Heart left ventricle (tissue), 16 donors: ENCODE results near the gene COL20A1. TPM values are rescaled to one million over a fixed set of nuclear protein-coding genes. Genes with fewer than 3 reads are reported as not detected.

Experiments
- ATAC-seq, 4 donors: fragments of 200-7000 bp; cut with Tn5 transposase; one replicate each; pipeline ENCODE4 v1.9.1; 2020 to 2022; ENCODE audit warnings: moderate library complexity in 4 of 4, mild to moderate bottlenecking in 3 of 4, moderate number of reproducible peaks in 1 of 4
- DNase-seq, 5 donors: peaks; one replicate each; pipeline ENCODE4 v3.0.0-alpha.2; 2020
- H3K27ac ChIP-seq, 12 donors: fragments of 200-600 bp; sonication (generic) in 4 of 12; one replicate each; pipeline versions ENCODE4 v1.5.0 to v1.8.0; 2016 to 2022; ENCODE audit warnings: mild to moderate bottlenecking in 2 of 12
- H3K27me3 ChIP-seq, 9 donors: fragments of 200-600 bp; sonication (generic) in 2 of 9; one replicate each; pipeline versions ENCODE4 v1.5.1 to v1.8.0; 2016 to 2022; ENCODE audit warnings: mild to moderate bottlenecking in 3 of 9
- H3K36me3 ChIP-seq, 9 donors: fragments of 200-600 bp; sonication (generic) in 2 of 9; one replicate each; pipeline versions ENCODE4 v1.5.0 to v1.8.0; 2018 to 2022; ENCODE audit warnings: mild to moderate bottlenecking in 2 of 9
- H3K4me1 ChIP-seq, 12 donors: fragments of 200-600 bp; sonication (generic) in 4 of 12; one replicate each; pipeline versions ENCODE4 v1.5.0 to v1.8.0; 2016 to 2022; ENCODE audit warnings: mild to moderate bottlenecking in 3 of 12
- H3K4me3 ChIP-seq, 12 donors: fragments of 200-600 bp; sonication (generic) in 4 of 12; one replicate each; pipeline versions ENCODE4 v1.5.0 to v1.8.0; 2017 to 2022; ENCODE audit warnings: mild to moderate bottlenecking in 9 of 12, moderate library complexity in 4 of 12
- H3K9me3 ChIP-seq, 12 donors: fragments of 200-600 bp; sonication (generic) in 4 of 12; one replicate each; pipeline versions ENCODE4 v1.5.0 to v1.8.0; 2016 to 2022; ENCODE audit warnings: mild to moderate bottlenecking in 1 of 12
- POLR2A ChIP-seq, 2 donors: fragments of 450-650 bp; IDR thresholded peaks; one replicate each; pipeline ENCODE4 v1.6.1; 2017; ENCODE audit warnings: antibody characterized with exemption in 2 of 2, mild to moderate bottlenecking in 2 of 2, moderate library complexity in 2 of 2
- WGBS, 4 donors: extraction: QIAGEN DNeasy Blood & Tissue Kit in 2 of 4; methylation state at CpG; one replicate each; pipeline versions ENCODE4 v1.1.5 to v1.1.7; 2013 to 2018; 5-methylcytosine and 5-hydroxymethylcytosine counted together
- intact Hi-C, 10 donors: fragments of 100-400 bp; cut with DNase I; formaldehyde crosslinking; loops; one replicate each; pipeline versions ENCODE4 v1.11.1 to v1.14.2; 2022
- polyA plus RNA-seq, 2 donors: library from polyadenylated mRNA; stranded (reverse); fragments of 200-250 nt; gene quantifications; one replicate each; pipeline ENCODE4 v1.2.3, GENCODE V29; 2013
- total RNA-seq, 9 donors: library from RNA; depleted of rRNA in 2 of 9; stranded (reverse); fragments of >200 nt in 2 of 9; fragmentation: NEBNext Ultra II Directional in 3 of 9; extraction: Animal tissue kit (Norgen Biotek cat#: 25700) in 3 of 9; gene quantifications; one replicate each; pipeline versions ENCODE4 v1.1.0 to v1.2.4, GENCODE V29; 2016 to 2023
- TF ChIP-seq, protein P1 (sequence below), 12 donors: fragments of 200-600 bp; sonication (generic) in 4 of 12; IDR thresholded peaks; one replicate each; pipeline versions ENCODE4 v1.5.0 to v1.8.0; 2018 to 2022; ENCODE audit warnings: antibody characterized with exemption in 12 of 12, mild to moderate bottlenecking in 5 of 12
- donor health status: ischemic (EF 13 %, LVEDD 7.1; RV severe dilation, severe dysfunction).
- donor health status: healthy with polysubstance abuse.
- donor health status: DM: no; HTN: yes; CAD: no.
- donor health status: DM: no; HTN: no; CAD: no.
- donor health status: ischemic (EF 25% LVEDD 6.9; RV normal size, moderate dysfunction).
- donor health status: ischemic (EF 25% LVEDD 5.7; RV mildly dilated, moderate dysfunction).
- donor health status: healthy.
- donor health status: DM: yes; HTN: yes; CAD: no.
- donor health status: ischemic (EF 35%, LVEDD 5.7; RV mildly dilated, moderate dysfunction).
- donor health status: nonischemic (EF 11% LVEDD 7.7; RV severe dilation, severe dysfunction).
- donor health status: DM: yes; HTN: yes; CAD: no.
- donor health status: PGD.
- donor health status: ischemic (EF 29% LVEDD 5.4; RV normal size, mild dysfunction).
- donor health status: nonischemic (EF 23%, LVEDD 6.1; RV moderate dilation, normal function).

The COL20A1 gene
- total and polyA plus RNA-seq, 11 donors = not detected

DNA sequence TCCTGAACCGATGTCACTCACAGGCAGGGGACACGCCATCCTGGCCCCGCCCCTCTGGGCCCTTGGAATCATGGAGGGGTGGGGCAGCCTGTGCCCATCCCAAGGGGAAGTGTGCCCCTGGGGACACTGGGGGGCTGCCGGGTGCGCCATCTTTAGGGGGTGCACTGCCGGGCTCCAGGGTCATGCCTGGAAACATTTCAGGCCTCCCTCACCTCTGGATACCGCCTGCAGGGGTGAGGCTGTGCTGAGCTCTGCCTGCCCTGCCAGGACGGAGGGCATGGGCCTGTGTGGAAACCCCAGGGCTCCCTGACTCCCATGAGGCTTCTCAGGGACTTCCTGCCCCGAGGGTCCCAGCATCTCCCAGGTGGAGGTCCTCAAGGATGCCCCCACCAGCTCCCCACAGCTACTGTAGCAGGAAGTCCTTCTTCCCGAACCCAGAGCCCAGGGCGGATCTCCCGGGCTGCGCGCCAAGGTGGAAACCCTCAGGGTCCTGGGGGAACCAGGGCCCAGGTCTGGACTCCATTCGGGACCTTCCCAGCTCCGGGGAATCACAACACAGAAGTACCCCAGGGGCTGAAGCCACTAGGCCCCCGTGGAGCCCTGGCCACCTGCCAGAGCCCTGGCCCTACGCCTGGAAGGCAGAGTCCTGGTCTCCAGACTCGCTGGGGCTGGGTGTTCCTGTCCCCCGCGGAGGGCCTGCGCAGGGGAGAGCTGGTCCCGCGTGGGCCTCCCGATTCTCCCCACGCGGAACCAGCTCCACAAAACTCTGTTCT is 52.5 kb downstream of the COL20A1 start:
- WGBS, 4 donors = 4 to 44% (median 33%) methylated on average over 10 to 27 of the region's 27 CpGs
- H3K27ac ChIP-seq = no peak overlapping the region
- DNase-seq = peak; percentile 40 to 86 (median 66)
- no peak overlapping the region for H3K4me3 ChIP-seq
- peaks cover 0 to 28% (median 15%) of the 10 kb centered on the region in 12 donors for H3K4me1 ChIP-seq
- H3K36me3 ChIP-seq = no peaks in the 10 kb centered on the region
- ATAC-seq = peak in 2 of 4 donors; percentile 45 to 47
- intact Hi-C loops = no loop called here
- no peaks in the 10 kb centered on the region for H3K9me3 ChIP-seq
- peaks cover 0 to 31% (median 0%) of the 10 kb centered on the region in 9 donors for H3K27me3 ChIP-seq
- TF ChIP-seq, protein P1, sequence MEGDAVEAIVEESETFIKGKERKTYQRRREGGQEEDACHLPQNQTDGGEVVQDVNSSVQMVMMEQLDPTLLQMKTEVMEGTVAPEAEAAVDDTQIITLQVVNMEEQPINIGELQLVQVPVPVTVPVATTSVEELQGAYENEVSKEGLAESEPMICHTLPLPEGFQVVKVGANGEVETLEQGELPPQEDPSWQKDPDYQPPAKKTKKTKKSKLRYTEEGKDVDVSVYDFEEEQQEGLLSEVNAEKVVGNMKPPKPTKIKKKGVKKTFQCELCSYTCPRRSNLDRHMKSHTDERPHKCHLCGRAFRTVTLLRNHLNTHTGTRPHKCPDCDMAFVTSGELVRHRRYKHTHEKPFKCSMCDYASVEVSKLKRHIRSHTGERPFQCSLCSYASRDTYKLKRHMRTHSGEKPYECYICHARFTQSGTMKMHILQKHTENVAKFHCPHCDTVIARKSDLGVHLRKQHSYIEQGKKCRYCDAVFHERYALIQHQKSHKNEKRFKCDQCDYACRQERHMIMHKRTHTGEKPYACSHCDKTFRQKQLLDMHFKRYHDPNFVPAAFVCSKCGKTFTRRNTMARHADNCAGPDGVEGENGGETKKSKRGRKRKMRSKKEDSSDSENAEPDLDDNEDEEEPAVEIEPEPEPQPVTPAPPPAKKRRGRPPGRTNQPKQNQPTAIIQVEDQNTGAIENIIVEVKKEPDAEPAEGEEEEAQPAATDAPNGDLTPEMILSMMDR (IDR thresholded peaks at IDR 0.05) = no peak

DNA sequence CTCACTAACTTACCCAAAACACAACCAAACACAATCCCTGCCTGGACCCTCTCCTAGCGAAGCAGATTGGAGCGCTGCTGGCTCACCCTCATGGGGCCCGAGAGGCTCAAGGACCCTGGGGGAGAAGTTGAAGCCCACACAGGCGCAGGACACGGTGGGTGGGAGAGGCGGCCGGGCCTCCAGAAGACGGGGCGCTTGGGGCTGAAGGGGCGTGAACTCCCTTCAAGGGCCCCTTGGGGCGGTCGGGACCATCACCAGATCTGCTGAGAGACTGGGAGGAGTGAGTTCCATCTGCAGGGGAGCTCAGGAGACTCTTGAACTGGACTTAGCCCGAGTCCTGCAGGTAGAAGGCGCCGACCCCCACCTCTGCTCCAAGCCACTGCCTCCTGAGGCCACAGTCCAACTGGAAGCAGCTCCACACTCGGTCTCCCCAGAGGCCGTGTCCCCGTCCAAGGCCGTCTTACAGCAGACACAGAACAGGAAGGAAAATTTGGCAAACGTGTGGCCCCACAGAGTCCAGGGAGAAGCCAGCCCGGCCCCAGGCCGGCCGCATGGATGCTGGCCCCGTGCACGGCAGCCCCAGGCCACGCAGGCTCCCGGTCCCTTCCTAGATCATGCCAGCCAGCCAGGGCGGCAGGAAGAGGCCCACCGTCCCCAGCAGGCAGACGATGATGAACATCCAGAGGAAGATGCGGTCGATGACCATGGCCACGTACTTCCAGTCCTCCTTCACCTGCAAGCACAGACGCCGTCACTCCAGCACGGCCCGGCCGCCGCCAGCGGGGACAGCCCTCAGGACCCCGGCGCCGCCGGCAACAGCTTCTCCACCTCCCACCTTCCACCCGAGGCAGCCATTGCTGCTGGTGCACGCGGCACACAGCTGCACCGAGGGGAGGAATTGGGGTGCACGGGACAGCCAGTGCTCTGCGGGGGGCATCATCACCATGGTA is 53.4 kb downstream of the COL20A1 start:
- H3K4me1 ChIP-seq = peaks cover 0 to 28% (median 15%) of the 10 kb centered on the region in 12 donors
- H3K27me3 ChIP-seq = peaks cover 0 to 31% (median 0%) of the 10 kb centered on the region in 9 donors
- no peaks in the 10 kb centered on the region for H3K9me3 ChIP-seq
- no peak overlapping the region for H3K27ac ChIP-seq
- no peak overlapping the region for H3K4me3 ChIP-seq
- no peak for TF ChIP-seq POLR2A (IDR thresholded peaks at IDR 0.05)
- TF ChIP-seq, protein P1 (IDR thresholded peaks at IDR 0.05) = no peak
- WGBS, 4 donors = 55 to 73% (median 67%) methylated on average over 34 to 50 of the region's 50 CpGs
- DNase-seq = peak in 1 of 5 donors; percentile 54
- intact Hi-C loops = no loop called here
- no peaks in the 10 kb centered on the region for H3K36me3 ChIP-seq
- no peak for ATAC-seq

DNA sequence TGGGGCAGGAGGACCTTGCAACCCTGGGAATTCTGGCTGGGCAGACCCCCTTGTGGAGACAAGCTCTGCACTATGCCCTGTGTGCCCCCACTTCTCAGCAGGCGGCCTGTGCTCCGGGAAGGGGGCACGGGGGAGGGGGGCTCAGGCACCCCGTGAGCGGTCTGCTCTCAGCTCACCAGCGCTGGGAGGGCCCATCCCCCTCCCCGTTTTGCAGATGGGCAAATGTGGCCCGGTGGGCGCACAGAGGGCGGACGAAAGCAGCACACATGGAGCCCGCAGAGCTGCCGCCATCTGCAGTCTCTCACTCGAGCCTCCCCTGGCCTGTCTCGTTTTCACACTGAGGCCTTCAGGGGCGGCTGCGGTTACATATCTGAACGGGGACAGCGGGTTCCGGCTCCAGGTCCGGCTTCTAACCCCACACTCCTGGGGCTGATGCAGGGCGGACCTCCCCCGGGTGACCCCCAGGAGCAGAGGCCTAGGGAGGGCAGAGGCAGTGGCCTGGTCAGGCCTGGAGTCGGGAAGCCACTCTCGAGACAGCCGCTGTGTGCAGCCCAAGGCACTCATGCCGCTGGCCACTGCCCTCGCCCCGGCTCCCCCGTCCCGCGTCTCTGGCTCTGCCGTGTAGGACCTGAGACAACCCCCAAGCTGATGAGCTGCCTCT is 54.2 kb downstream of the COL20A1 start:
- intact Hi-C loops = no loop called here
- WGBS, 4 donors = 79 to 86% (median 82%) methylated on average over 26 to 33 of the region's 33 CpGs
- no peak for TF ChIP-seq POLR2A (IDR thresholded peaks at IDR 0.05)
- TF ChIP-seq, protein P1 (IDR thresholded peaks at IDR 0.05) = no peak
- ATAC-seq (no peak), DNase-seq (peak in 1 of 5 donors; percentile 61)
- H3K36me3 ChIP-seq = no peaks in the 10 kb centered on the region
- peaks cover 0 to 31% (median 0%) of the 10 kb centered on the region in 9 donors for H3K27me3 ChIP-seq
- no peak overlapping the region for H3K27ac ChIP-seq
- no peak overlapping the region for H3K4me3 ChIP-seq
- H3K9me3 ChIP-seq = no peaks in the 10 kb centered on the region
- peaks cover 0 to 34% (median 15%) of the 10 kb centered on the region in 12 donors for H3K4me1 ChIP-seq
